HepG2 (cell line): ENCODE measurements around the gene USE1. TPM values are rescaled to one million over a fixed set of nuclear protein-coding genes. Genes with fewer than 3 reads are reported as not detected.
A peak's percentile ranks its signal among the peaks of the same experiment; 100 is the strongest.

ENCODE experiments used
- MBD4 ChIP-seq: IDR thresholded peaks from 2 replicates; pipeline ENCODE4 v1.6.1; 2012; ENCODE audit warnings: low read length, inconsistent platforms, borderline replicate concordance
- MYC ChIP-seq: sonication (generic); formaldehyde crosslinking; IDR thresholded peaks from 2 replicates; pipeline ENCODE4 v1.9.0; 2021; ENCODE audit warnings: missing genetic modification reagents, borderline replicate concordance
- PITX1 ChIP-seq: sonication (generic); formaldehyde crosslinking; IDR thresholded peaks from 2 replicates; pipeline ENCODE4 v1.5.1; 2020; ENCODE audit warnings: mild to moderate bottlenecking, missing genetic modification reagents
- TEF ChIP-seq: sonication (generic); formaldehyde crosslinking; IDR thresholded peaks from 2 replicates; pipeline ENCODE4 v1.5.0; 2020; ENCODE audit warnings: missing genetic modification reagents
- ZBED4 ChIP-seq: sonication (generic); formaldehyde crosslinking; IDR thresholded peaks from 2 replicates; pipeline ENCODE4 v1.4.0; 2020; ENCODE audit warnings: missing genetic modification reagents, borderline replicate concordance
- ZBTB33 ChIP-seq: sonication (generic); formaldehyde crosslinking; IDR thresholded peaks from 2 replicates; pipeline ENCODE4 v1.4.0; 2020; ENCODE audit warnings: missing genetic modification reagents
- ZBTB46 ChIP-seq: sonication (generic); formaldehyde crosslinking; IDR thresholded peaks from 2 replicates; pipeline ENCODE4 v1.4.0; 2020; ENCODE audit warnings: mild to moderate bottlenecking, missing genetic modification reagents, borderline replicate concordance
- ZNF142 ChIP-seq: sonication (generic); formaldehyde crosslinking; IDR thresholded peaks from 2 replicates; pipeline ENCODE4 v1.4.0; 2020; ENCODE audit warnings: missing genetic modification reagents
- ZXDC ChIP-seq: sonication (generic); formaldehyde crosslinking; IDR thresholded peaks from 2 replicates; pipeline ENCODE4 v1.5.0; 2020; ENCODE audit warnings: mild to moderate bottlenecking, missing genetic modification reagents
- polyA plus RNA-seq, 8 experiments: library from polyadenylated mRNA; depleted of rRNA in 3 of 8; stranded (reverse) in 7 of 8; unstranded in 1 of 8; fragments of >200 nt; fragmentation: Illumina TruSeq in 4 of 8; extraction: Trizol in 4 of 8; gene quantifications; 2 replicates each; pipeline versions ENCODE4 v1.2.1 to v1.2.3, GENCODE V29; 2011 to 2016; ENCODE audit warnings: low read depth in 4 of 8, missing spikeins in 1 of 8, mixed read lengths in 1 of 8; ENCODE audit not compliant: insufficient read depth in 1 of 8
- total RNA-seq, 5 experiments: library from RNA; depleted of rRNA; stranded (reverse); fragments of >200 nt; fragmentation: Illumina TruSeq; extraction: Trizol; gene quantifications; 2 replicates each; pipeline ENCODE4 v1.2.3, GENCODE V29; 2016; ENCODE audit warnings: low read depth in 1 of 5

The USE1 gene
- total and polyA plus RNA-seq, 2 of the 13 experiments (the other 11 are each of a cell fraction or from before 2014, with no cell fraction given) = 9.9 to 17.6 TPM

- peak; percentile 66; the same call in 1 of the 2 replicates for TF ChIP-seq ZXDC (CRISPR knock-in tag)
- no peak for TF ChIP-seq TEF (CRISPR knock-in tag)
- TF ChIP-seq ZBTB46 (CRISPR knock-in tag) = peak; percentile 96; the same call in 1 of the 2 replicates
- peak; percentile 96 for TF ChIP-seq PITX1 (CRISPR knock-in tag)
- TF ChIP-seq ZBED4 = peak; percentile 57; the same call in 1 of the 2 replicates
- TF ChIP-seq MBD4 = no peak
- TF ChIP-seq ZBTB33 (CRISPR knock-in tag) = peak; percentile 31
- TF ChIP-seq ZNF142 (CRISPR knock-in tag) = peak; percentile 57; the same call in 1 of the 2 replicates
- peak; percentile 82; the same call in 1 of the 2 replicates for TF ChIP-seq MYC (CRISPR knock-in tag)
These were observed 33.0 kb downstream of the USE1 start (continued) for GRCh38 chr19:17248011-17248776.
